Left forelimb (tissue), 1 donor: Measurements from ENCODE around the gene MPO.

Experiments used
- DNase-seq: peaks from one replicate; pipeline ENCODE4 v3.0.0-alpha.2; 2018; ENCODE audit warnings: low spot score

MPO gene

GRCh38 chr17:58280480-58281217 is at the start of gene MPO:
TSS of gene MPO (minus strand) at chr17:58280935. CDS start at chr17:58280758, 177 bp downstream.
- DNase-seq = no peak

- no peak for DNase-seq
Observed at GRCh38 chr17:58329810-58330537, 49.2 kb upstream of the MPO start.

GRCh38 chr17:58329035-58329809 is 48.5 kb upstream of the MPO start:
- DNase-seq = no peak

GRCh38 chr17:58328195-58329034 is 47.7 kb upstream of the MPO start, which contains the start of gene TSPOAP1:
TSS of gene TSPOAP1 (minus strand) at chr17:58328795. CDS start at chr17:58327920, 875 bp downstream.
- DNase-seq = no peak

GRCh38 chr17:58327363-58328194 is 46.8 kb upstream of the MPO start:
- DNase-seq = no peak

GRCh38 chr17:58326609-58327362 is 46.1 kb upstream of the MPO start:
- no peak for DNase-seq

- no peak for DNase-seq
Observed at GRCh38 chr17:58325976-58326468, 45.3 kb upstream of the MPO start.

- DNase-seq = no peak
Observed at GRCh38 chr17:58325289-58325726, 44.6 kb upstream of the MPO start.

GRCh38 chr17:58324409-58325288 is 43.9 kb upstream of the MPO start:
- DNase-seq = no peak

- no peak for DNase-seq
Observed at GRCh38 chr17:58324056-58324408, 43.3 kb upstream of the MPO start.

- no peak for DNase-seq
Observed at GRCh38 chr17:58323366-58324055, 42.8 kb upstream of the MPO start.

- DNase-seq = no peak
Observed at GRCh38 chr17:58322581-58323185, 41.9 kb upstream of the MPO start.

- no peak for DNase-seq
Observed at GRCh38 chr17:58321571-58322525, 41.1 kb upstream of the MPO start.

- DNase-seq = no peak
Observed at GRCh38 chr17:58320570-58321323, 40.0 kb upstream of the MPO start.

- no peak for DNase-seq
Observed at GRCh38 chr17:58320163-58320558, 39.4 kb upstream of the MPO start.
